Measurements from ENCODE around the gene LTV1. TPM values are rescaled to one million over a fixed set of nuclear protein-coding genes. Genes with fewer than 3 reads are reported as not detected.

The LTV1 gene
- total RNA-seq, 2 experiments from 2014 or later: 27.0 to 28.5 TPM

- ChIA-PET CTCF (no interaction called here), POLR2A (no interaction called here)
- Mint-ChIP-seq H3K4me3 (no peak overlapping the region), H3K4me1 (ENCODE audit: low read depth) (no peaks in the 10 kb centered on the region), H3K27me3 (no peaks in the 10 kb centered on the region), H3K36me3 (ENCODE audit: low read depth) (peaks cover 61% of the 10 kb centered on the region), H3K9me3 (no peaks in the 10 kb centered on the region), H3K27ac (no peak overlapping the region)
- Histone ChIP-seq H3K4me3 (ENCODE audit: low read length) (no peak overlapping the region), H3K27ac (ENCODE audit: low read depth in 1 of 2, low read length in 2 of 2) (no peak overlapping the region), H3K27me3 (ENCODE audit: control insufficient read depth in 1 of 2, insufficient read depth in 2 of 2, low read length in 2 of 2) (no peaks in the 10 kb centered on the region), H3K9me3 (ENCODE audit: control insufficient read depth in 1 of 2, insufficient read depth in 1 of 2, low read length in 2 of 2) (no peaks in the 10 kb centered on the region), H3K4me1 (ENCODE audit: insufficient read depth, low read length) (no peaks in the 10 kb centered on the region), H3K36me3 (ENCODE audit: insufficient read depth, low read length) (peaks cover 23% of the 10 kb centered on the region)
- no peak for ATAC-seq (ENCODE audit: poor library complexity)
- intact Hi-C loops (cut with DNase I, micrococcal nuclease): no loop called here
- TF ChIP-seq, protein P1, sequence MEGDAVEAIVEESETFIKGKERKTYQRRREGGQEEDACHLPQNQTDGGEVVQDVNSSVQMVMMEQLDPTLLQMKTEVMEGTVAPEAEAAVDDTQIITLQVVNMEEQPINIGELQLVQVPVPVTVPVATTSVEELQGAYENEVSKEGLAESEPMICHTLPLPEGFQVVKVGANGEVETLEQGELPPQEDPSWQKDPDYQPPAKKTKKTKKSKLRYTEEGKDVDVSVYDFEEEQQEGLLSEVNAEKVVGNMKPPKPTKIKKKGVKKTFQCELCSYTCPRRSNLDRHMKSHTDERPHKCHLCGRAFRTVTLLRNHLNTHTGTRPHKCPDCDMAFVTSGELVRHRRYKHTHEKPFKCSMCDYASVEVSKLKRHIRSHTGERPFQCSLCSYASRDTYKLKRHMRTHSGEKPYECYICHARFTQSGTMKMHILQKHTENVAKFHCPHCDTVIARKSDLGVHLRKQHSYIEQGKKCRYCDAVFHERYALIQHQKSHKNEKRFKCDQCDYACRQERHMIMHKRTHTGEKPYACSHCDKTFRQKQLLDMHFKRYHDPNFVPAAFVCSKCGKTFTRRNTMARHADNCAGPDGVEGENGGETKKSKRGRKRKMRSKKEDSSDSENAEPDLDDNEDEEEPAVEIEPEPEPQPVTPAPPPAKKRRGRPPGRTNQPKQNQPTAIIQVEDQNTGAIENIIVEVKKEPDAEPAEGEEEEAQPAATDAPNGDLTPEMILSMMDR (IDR thresholded peaks at IDR 0.05): no peak
- no peak for DNase-seq
Measured at GRCh38 chr6:143803769-143804568, 39.2 kb upstream of the LTV1 start.

DNA sequence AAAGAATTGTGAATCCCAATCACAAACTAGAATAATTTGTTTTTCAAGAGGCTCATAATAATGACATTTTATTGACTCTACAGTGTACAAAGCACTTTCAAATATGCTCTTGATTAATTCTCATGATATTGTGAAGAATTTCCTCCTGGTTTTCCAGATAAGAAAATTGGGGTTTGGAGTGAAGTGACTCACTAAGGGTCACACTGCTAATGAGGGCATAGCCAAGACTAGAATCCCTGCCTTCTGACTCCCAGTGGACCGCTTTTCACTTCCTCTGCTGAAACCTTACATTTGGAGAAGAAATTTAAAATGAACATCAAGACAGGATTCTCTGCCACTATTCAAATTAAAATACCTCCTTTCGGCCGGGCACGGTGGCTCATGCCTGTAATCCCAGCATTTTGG is 38.3 kb upstream of the LTV1 start:
- H3K4me1 Mint-ChIP-seq (ENCODE audit: low read depth): no peaks in the 10 kb centered on the region
- H3K27ac ChIP-seq (ENCODE audit: low read depth in 1 of 2, low read length in 2 of 2): no peak overlapping the region
- intact Hi-C loops (cut with DNase I, micrococcal nuclease): no loop called here
- TF ChIP-seq, protein P1 (IDR thresholded peaks at IDR 0.05): no peak
- H3K9me3 Mint-ChIP-seq: no peaks in the 10 kb centered on the region
- no peak for ATAC-seq (ENCODE audit: poor library complexity)
- ChIA-PET CTCF (no interaction called here), POLR2A (no interaction called here)
- no peak overlapping the region for H3K4me3 Mint-ChIP-seq
- H3K4me3 ChIP-seq (ENCODE audit: low read length): no peak overlapping the region
- H3K36me3 Mint-ChIP-seq (ENCODE audit: low read depth): peaks cover 54% of the 10 kb centered on the region
- H3K36me3 ChIP-seq (ENCODE audit: insufficient read depth, low read length): peaks cover 23% of the 10 kb centered on the region
- no peaks in the 10 kb centered on the region for H3K9me3 ChIP-seq (ENCODE audit: control insufficient read depth in 1 of 2, insufficient read depth in 1 of 2, low read length in 2 of 2)
- DNase-seq: no peak
- no peaks in the 10 kb centered on the region for H3K27me3 ChIP-seq (ENCODE audit: control insufficient read depth in 1 of 2, insufficient read depth in 2 of 2, low read length in 2 of 2)
- H3K27me3 Mint-ChIP-seq: no peaks in the 10 kb centered on the region
- H3K27ac Mint-ChIP-seq: no peak overlapping the region
- H3K4me1 ChIP-seq (ENCODE audit: insufficient read depth, low read length): no peaks in the 10 kb centered on the region

- ATAC-seq (ENCODE audit: poor library complexity): no peak
- H3K27me3 Mint-ChIP-seq: no peaks in the 10 kb centered on the region
- Histone ChIP-seq H3K4me1 (ENCODE audit: insufficient read depth, low read length) (no peaks in the 10 kb centered on the region), H3K27me3 (ENCODE audit: control insufficient read depth in 1 of 2, insufficient read depth in 2 of 2, low read length in 2 of 2) (no peaks in the 10 kb centered on the region), H3K9me3 (ENCODE audit: control insufficient read depth in 1 of 2, insufficient read depth in 1 of 2, low read length in 2 of 2) (no peaks in the 10 kb centered on the region), H3K27ac (ENCODE audit: low read depth in 1 of 2, low read length in 2 of 2) (no peak overlapping the region), H3K4me3 (ENCODE audit: low read length) (no peak overlapping the region), H3K36me3 (ENCODE audit: insufficient read depth, low read length) (peaks cover 23% of the 10 kb centered on the region)
- TF ChIP-seq, protein P1 (IDR thresholded peaks at IDR 0.05): no peak
- H3K36me3 Mint-ChIP-seq (ENCODE audit: low read depth): peaks cover 40% of the 10 kb centered on the region
- no peaks in the 10 kb centered on the region for H3K4me1 Mint-ChIP-seq (ENCODE audit: low read depth)
- CTCF ChIA-PET: no interaction called here
- intact Hi-C loops (cut with DNase I, micrococcal nuclease): no loop called here
- peak in 2 of 14 experiments; percentile 37 to 48 for DNase-seq
- POLR2A ChIA-PET: no interaction called here
- H3K4me3 Mint-ChIP-seq: no peak overlapping the region
- H3K27ac Mint-ChIP-seq: no peak overlapping the region
- H3K9me3 Mint-ChIP-seq: no peaks in the 10 kb centered on the region
Measured at GRCh38 chr6:143806282-143807102, 36.6 kb upstream of the LTV1 start.

All from CD4-positive, alpha-beta T cell (primary cell).